ENCODE data around the gene GAST. TPM values are rescaled to one million over a fixed set of nuclear protein-coding genes. Genes with fewer than 3 reads are reported as not detected.

GAST gene
- total and polyA plus RNA-seq, 10 of the 15 experiments (the other 5 are each of a cell fraction or from before 2014, with no cell fraction given): not detected

DNA sequence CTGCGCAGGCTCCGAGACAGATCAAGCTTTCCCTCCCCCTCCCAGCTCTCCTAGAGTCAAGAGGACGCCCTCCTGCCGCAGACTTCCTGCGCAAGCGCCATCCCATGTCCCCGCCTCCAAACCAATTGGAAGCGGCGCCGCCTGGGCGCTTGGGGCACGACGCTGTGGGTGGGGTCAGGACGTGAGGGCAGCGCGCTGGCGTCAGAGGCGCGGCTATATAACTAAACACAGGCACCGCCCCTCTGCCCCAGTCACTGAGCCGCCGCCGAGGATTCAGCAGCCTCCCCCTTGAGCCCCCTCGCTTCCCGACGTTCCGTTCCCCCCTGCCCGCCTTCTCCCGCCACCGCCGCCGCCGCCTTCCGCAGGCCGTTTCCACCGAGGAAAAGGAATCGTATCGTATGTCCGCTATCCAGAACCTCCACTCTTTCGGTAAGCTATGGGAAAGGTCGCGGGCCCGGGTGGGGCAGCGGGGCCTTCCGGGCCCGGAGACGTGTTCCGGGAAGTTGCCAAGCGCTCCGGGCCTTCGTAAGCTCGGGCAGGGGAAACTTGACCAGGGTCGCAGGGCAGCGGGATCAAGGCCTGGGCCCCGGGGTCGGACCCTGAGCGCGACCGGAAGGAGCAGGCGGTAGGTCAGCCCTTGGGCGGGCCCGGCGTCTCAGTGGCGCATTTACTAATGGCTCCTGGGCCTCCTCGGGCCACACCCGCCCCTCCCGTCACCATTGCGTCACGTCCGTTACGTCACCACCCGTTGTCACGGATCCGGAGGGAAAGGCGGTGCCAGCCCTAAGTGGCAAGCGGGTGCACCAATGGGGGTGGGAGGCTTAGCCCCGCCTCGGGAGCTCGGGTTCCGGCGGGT lies 23.3 kb upstream of the GAST start, which contains the start of gene EIF1 (continued):
- TF ChIP-seq POLR2AphosphoS5 (IDR thresholded peaks at IDR 0.05; ENCODE audit: low read length) (peak; percentile 99), TAF1 (IDR thresholded peaks at IDR 0.05; ENCODE audit: borderline replicate concordance, low read depth, low read length) (peak; percentile 93), TCF12 (IDR thresholded peaks at IDR 0.05; ENCODE audit: low read depth, low read length) (peak; percentile 69; the same call in 1 of the 2 replicates), POLR2A (IDR thresholded peaks at IDR 0.05; ENCODE audit: low read depth, low read length) (peak; percentile 98), YBX1 (IDR thresholded peaks at IDR 0.05) (no peak), EP300 (IDR thresholded peaks at IDR 0.05; ENCODE audit: borderline replicate concordance in 1 of 2, control insufficient read depth in 1 of 2, low read depth in 2 of 2, low read length in 2 of 2) (0 out of 4 replicates have a peak, but pooled peaks of 1 of the 2 experiments have one; percentile 17), MXI1 (IDR thresholded peaks at IDR 0.05; ENCODE audit: low read depth, low read length) (no peak; the same call in 1 of the 2 replicates), POLR2AphosphoS2 (IDR thresholded peaks at IDR 0.05; ENCODE audit: low read depth, low read length) (peak; percentile 99), BHLHE40 (IDR thresholded peaks at IDR 0.05; ENCODE audit: borderline replicate concordance in 1 of 2, low read depth in 2 of 2, low read length in 1 of 2) (peak in 1 of 2 experiments; percentile 72; a peak in 3 of 4 replicates), ZNF24 (IDR thresholded peaks at IDR 0.05) (no peak), KLF5 (IDR thresholded peaks at IDR 0.05; ENCODE audit: partially characterized antibody) (peak; percentile 11), SREBF1 (IDR thresholded peaks at IDR 0.05; ENCODE audit: low read length) (no peak), NFYA (IDR thresholded peaks at IDR 0.05; ENCODE audit: borderline replicate concordance, low read depth, low read length) (no peak), YY1 (IDR thresholded peaks at IDR 0.05; ENCODE audit: low read depth, low read length) (peak; percentile 83)
- TF ChIP-seq, protein P1, sequence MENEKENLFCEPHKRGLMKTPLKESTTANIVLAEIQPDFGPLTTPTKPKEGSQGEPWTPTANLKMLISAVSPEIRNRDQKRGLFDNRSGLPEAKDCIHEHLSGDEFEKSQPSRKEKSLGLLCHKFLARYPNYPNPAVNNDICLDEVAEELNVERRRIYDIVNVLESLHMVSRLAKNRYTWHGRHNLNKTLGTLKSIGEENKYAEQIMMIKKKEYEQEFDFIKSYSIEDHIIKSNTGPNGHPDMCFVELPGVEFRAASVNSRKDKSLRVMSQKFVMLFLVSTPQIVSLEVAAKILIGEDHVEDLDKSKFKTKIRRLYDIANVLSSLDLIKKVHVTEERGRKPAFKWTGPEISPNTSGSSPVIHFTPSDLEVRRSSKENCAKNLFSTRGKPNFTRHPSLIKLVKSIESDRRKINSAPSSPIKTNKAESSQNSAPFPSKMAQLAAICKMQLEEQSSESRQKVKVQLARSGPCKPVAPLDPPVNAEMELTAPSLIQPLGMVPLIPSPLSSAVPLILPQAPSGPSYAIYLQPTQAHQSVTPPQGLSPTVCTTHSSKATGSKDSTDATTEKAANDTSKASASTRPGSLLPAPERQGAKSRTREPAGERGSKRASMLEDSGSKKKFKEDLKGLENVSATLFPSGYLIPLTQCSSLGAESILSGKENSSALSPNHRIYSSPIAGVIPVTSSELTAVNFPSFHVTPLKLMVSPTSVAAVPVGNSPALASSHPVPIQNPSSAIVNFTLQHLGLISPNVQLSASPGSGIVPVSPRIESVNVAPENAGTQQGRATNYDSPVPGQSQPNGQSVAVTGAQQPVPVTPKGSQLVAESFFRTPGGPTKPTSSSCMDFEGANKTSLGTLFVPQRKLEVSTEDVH (IDR thresholded peaks at IDR 0.05; ENCODE audit: low read depth, partially characterized antibody): no peak
- TF ChIP-seq, protein P2, sequence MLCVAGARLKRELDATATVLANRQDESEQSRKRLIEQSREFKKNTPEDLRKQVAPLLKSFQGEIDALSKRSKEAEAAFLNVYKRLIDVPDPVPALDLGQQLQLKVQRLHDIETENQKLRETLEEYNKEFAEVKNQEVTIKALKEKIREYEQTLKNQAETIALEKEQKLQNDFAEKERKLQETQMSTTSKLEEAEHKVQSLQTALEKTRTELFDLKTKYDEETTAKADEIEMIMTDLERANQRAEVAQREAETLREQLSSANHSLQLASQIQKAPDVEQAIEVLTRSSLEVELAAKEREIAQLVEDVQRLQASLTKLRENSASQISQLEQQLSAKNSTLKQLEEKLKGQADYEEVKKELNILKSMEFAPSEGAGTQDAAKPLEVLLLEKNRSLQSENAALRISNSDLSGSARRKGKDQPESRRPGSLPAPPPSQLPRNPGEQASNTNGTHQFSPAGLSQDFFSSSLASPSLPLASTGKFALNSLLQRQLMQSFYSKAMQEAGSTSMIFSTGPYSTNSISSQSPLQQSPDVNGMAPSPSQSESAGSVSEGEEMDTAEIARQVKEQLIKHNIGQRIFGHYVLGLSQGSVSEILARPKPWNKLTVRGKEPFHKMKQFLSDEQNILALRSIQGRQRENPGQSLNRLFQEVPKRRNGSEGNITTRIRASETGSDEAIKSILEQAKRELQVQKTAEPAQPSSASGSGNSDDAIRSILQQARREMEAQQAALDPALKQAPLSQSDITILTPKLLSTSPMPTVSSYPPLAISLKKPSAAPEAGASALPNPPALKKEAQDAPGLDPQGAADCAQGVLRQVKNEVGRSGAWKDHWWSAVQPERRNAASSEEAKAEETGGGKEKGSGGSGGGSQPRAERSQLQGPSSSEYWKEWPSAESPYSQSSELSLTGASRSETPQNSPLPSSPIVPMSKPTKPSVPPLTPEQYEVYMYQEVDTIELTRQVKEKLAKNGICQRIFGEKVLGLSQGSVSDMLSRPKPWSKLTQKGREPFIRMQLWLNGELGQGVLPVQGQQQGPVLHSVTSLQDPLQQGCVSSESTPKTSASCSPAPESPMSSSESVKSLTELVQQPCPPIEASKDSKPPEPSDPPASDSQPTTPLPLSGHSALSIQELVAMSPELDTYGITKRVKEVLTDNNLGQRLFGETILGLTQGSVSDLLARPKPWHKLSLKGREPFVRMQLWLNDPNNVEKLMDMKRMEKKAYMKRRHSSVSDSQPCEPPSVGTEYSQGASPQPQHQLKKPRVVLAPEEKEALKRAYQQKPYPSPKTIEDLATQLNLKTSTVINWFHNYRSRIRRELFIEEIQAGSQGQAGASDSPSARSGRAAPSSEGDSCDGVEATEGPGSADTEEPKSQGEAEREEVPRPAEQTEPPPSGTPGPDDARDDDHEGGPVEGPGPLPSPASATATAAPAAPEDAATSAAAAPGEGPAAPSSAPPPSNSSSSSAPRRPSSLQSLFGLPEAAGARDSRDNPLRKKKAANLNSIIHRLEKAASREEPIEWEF (IDR thresholded peaks at IDR 0.05; ENCODE audit: insufficient replicate concordance, low read depth, low read length): no peak
- TF ChIP-seq, protein P3, sequence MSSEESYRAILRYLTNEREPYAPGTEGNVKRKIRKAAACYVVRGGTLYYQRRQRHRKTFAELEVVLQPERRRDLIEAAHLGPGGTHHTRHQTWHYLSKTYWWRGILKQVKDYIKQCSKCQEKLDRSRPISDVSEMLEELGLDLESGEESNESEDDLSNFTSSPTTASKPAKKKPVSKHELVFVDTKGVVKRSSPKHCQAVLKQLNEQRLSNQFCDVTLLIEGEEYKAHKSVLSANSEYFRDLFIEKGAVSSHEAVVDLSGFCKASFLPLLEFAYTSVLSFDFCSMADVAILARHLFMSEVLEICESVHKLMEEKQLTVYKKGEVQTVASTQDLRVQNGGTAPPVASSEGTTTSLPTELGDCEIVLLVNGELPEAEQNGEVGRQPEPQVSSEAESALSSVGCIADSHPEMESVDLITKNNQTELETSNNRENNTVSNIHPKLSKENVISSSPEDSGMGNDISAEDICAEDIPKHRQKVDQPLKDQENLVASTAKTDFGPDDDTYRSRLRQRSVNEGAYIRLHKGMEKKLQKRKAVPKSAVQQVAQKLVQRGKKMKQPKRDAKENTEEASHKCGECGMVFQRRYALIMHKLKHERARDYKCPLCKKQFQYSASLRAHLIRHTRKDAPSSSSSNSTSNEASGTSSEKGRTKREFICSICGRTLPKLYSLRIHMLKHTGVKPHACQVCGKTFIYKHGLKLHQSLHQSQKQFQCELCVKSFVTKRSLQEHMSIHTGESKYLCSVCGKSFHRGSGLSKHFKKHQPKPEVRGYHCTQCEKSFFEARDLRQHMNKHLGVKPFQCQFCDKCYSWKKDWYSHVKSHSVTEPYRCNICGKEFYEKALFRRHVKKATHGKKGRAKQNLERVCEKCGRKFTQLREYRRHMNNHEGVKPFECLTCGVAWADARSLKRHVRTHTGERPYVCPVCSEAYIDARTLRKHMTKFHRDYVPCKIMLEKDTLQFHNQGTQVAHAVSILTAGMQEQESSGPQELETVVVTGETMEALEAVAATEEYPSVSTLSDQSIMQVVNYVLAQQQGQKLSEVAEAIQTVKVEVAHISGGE (CRISPR knock-in tag; IDR thresholded peaks at IDR 0.05): peak; percentile 0; the same call in 1 of the 2 replicates

All from GM12878 (cell line).